Brain microvascular endothelial cell (primary cell): ENCODE results near the gene EML1.
"Not testable (repeated sequence)": the region's sequence is repeated elsewhere in the genome, so short reads cannot be mapped to it uniquely, and the experiment has no call there.

Source experiments
- DNase-seq: peaks from one replicate; pipeline ENCODE4 v3.0.0-alpha.2; 2020
- H3K27ac ChIP-seq: fragments of 250-450 bp; sonication (Bioruptor Pico); 2 replicates; pipeline ENCODE4 v1.5.1; 2020; ENCODE audit warnings: mild to moderate bottlenecking, moderate library complexity
- H3K27me3 ChIP-seq: fragments of 250-450 bp; sonication (Bioruptor Pico); replicated peaks from 2 replicates; pipeline ENCODE4 v1.5.1; 2020; ENCODE audit warnings: mild to moderate bottlenecking
- H3K36me3 ChIP-seq: fragments of 250-450 bp; sonication (Bioruptor Pico); replicated peaks from 2 replicates; pipeline ENCODE4 v1.5.1; 2020; ENCODE audit warnings: mild to moderate bottlenecking
- H3K4me3 ChIP-seq: 2 replicates; pipeline ENCODE4 v1.5.1; 2011; ENCODE audit warnings: low read depth, mild to moderate bottlenecking, control low read depth, low read length, moderate library complexity
- CTCF ChIP-seq: IDR thresholded peaks from 2 replicates; pipeline ENCODE4 v1.5.1; 2011; ENCODE audit warnings: low read depth, mild to moderate bottlenecking, moderate library complexity, low read length, control low read depth, inconsistent platforms; ENCODE audit errors: missing control alignments
- in situ Hi-C: cut with HindIII; loops from 2 replicates; pipeline ENCODE4 v1.10.0; 2017; ENCODE audit warnings: low sequenced_read_pairs, low pct_ligation_motif_present

EML1 gene

DNA sequence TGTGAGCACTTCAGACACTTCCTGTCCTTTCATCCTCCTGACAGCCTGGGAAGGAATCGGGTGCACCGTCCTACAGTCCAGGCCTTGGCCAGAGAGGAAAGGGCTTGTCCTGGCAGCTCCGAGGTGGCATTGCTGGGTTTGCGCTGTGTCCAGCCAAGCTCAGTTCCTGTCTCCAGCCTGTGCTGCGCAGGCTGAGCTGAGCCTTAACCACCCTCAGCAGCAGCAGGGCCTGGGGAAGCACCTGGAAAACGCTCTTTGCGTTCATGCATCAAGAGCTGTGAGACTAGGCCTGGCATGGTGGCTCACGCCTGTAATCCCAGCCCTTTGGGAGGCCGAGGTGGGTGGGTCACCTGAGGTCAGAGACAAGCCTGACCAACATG lies 33.7 kb upstream of the EML1 start:
- no peaks in the 10 kb centered on the region for H3K36me3 ChIP-seq
- DNase-seq, result no peak
- in situ Hi-C loops, result no loop called here
- no peak overlapping the region for H3K27ac ChIP-seq
- no peak overlapping the region for H3K4me3 ChIP-seq
- H3K27me3 ChIP-seq, result no peaks in the 10 kb centered on the region
- no peak for TF ChIP-seq CTCF

- no peak for DNase-seq
- no peak for TF ChIP-seq CTCF
- in situ Hi-C loops, result no loop called here
- H3K4me3 ChIP-seq, result no peak overlapping the region
- no peak overlapping the region for H3K27ac ChIP-seq
- H3K36me3 ChIP-seq, result no peaks in the 10 kb centered on the region
- H3K27me3 ChIP-seq, result no peaks in the 10 kb centered on the region
Measured at GRCh38 chr14:99760817-99761216, 32.4 kb upstream of the EML1 start.

GRCh38 chr14:99762911-99763310 lies 30.3 kb upstream of the EML1 start:
- H3K36me3 ChIP-seq, H3K27ac ChIP-seq, H3K27me3 ChIP-seq, in situ Hi-C loops, DNase-seq, H3K4me3 ChIP-seq: not testable (repeated sequence)

GRCh38 chr14:99763527-99764221 lies 29.5 kb upstream of the EML1 start:
- Histone ChIP-seq H3K36me3 (no peaks in the 10 kb centered on the region), H3K4me3 (no peak overlapping the region), H3K27me3 (no peaks in the 10 kb centered on the region), H3K27ac (no peak overlapping the region)
- TF ChIP-seq CTCF, result no peak
- in situ Hi-C loops, result no loop called here
- DNase-seq, result no peak

DNA sequence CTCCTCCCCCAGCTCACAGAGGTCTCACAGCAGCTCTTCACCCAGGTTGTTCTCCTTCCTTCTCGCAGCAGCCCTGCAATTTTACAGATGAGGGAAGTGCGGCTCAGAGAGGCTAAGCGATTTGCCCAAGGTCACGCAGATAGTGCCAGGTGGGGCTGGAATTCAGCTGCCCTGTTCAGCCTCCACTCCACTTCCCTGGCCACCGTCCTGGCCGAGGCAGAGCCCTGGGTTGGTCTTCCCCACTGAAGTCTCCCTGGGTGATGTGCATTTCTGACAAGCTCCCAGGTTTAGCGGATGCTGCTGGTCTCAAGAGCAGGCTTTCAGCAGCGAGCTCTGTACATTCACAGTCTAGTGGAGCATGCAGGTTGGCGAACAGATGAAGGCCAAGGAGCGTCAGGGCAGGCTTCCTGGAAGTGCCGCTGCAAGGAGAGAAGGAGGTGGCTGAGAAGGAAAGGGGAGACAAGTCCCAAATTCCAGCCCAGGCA lies 28.9 kb upstream of the EML1 start:
- Histone ChIP-seq H3K27ac (no peak overlapping the region), H3K4me3 (no peak overlapping the region), H3K27me3 (no peaks in the 10 kb centered on the region), H3K36me3 (no peaks in the 10 kb centered on the region)
- TF ChIP-seq CTCF, result no peak
- in situ Hi-C loops, result no loop called here
- DNase-seq, result no peak

GRCh38 chr14:99768381-99768780 lies 24.8 kb upstream of the EML1 start:
- H3K36me3 ChIP-seq, result no peaks in the 10 kb centered on the region
- in situ Hi-C loops, result no loop called here
- no peaks in the 10 kb centered on the region for H3K27me3 ChIP-seq
- no peak overlapping the region for H3K4me3 ChIP-seq
- H3K27ac ChIP-seq, result no peak overlapping the region
- no peak for DNase-seq
- TF ChIP-seq CTCF, result no peak
